Heart left ventricle (tissue), 16 donors: Measurements from ENCODE around the gene SEC11C. TPM values are rescaled to one million over a fixed set of nuclear protein-coding genes. Genes with fewer than 3 reads are reported as not detected.

Experiments
- ATAC-seq, 4 donors: fragments of 200-7000 bp; cut with Tn5 transposase; one replicate each; pipeline ENCODE4 v1.9.1; 2020 to 2022; ENCODE audit warnings: moderate library complexity in 4 of 4, mild to moderate bottlenecking in 3 of 4, moderate number of reproducible peaks in 1 of 4
- DNase-seq, 5 donors: peaks; one replicate each; pipeline ENCODE4 v3.0.0-alpha.2; 2020
- H3K27ac ChIP-seq, 12 donors: fragments of 200-600 bp; sonication (generic) in 4 of 12; one replicate each; pipeline versions ENCODE4 v1.5.0 to v1.8.0; 2016 to 2022; ENCODE audit warnings: mild to moderate bottlenecking in 2 of 12
- H3K27me3 ChIP-seq, 9 donors: fragments of 200-600 bp; sonication (generic) in 2 of 9; one replicate each; pipeline versions ENCODE4 v1.5.1 to v1.8.0; 2016 to 2022; ENCODE audit warnings: mild to moderate bottlenecking in 3 of 9
- H3K36me3 ChIP-seq, 9 donors: fragments of 200-600 bp; sonication (generic) in 2 of 9; one replicate each; pipeline versions ENCODE4 v1.5.0 to v1.8.0; 2018 to 2022; ENCODE audit warnings: mild to moderate bottlenecking in 2 of 9
- H3K4me1 ChIP-seq, 12 donors: fragments of 200-600 bp; sonication (generic) in 4 of 12; one replicate each; pipeline versions ENCODE4 v1.5.0 to v1.8.0; 2016 to 2022; ENCODE audit warnings: mild to moderate bottlenecking in 3 of 12
- H3K4me3 ChIP-seq, 12 donors: fragments of 200-600 bp; sonication (generic) in 4 of 12; one replicate each; pipeline versions ENCODE4 v1.5.0 to v1.8.0; 2017 to 2022; ENCODE audit warnings: mild to moderate bottlenecking in 9 of 12, moderate library complexity in 4 of 12
- H3K9me3 ChIP-seq, 12 donors: fragments of 200-600 bp; sonication (generic) in 4 of 12; one replicate each; pipeline versions ENCODE4 v1.5.0 to v1.8.0; 2016 to 2022; ENCODE audit warnings: mild to moderate bottlenecking in 1 of 12
- CTCF ChIP-seq, 12 donors: fragments of 200-600 bp; sonication (generic) in 4 of 12; IDR thresholded peaks; one replicate each; pipeline versions ENCODE4 v1.5.0 to v1.8.0; 2018 to 2022; ENCODE audit warnings: antibody characterized with exemption in 12 of 12, mild to moderate bottlenecking in 5 of 12
- POLR2A ChIP-seq, 2 donors: fragments of 450-650 bp; IDR thresholded peaks; one replicate each; pipeline ENCODE4 v1.6.1; 2017; ENCODE audit warnings: antibody characterized with exemption in 2 of 2, mild to moderate bottlenecking in 2 of 2, moderate library complexity in 2 of 2
- whole genome bisulfite sequencing, 4 donors: extraction: QIAGEN DNeasy Blood & Tissue Kit in 2 of 4; methylation state at CpG; one replicate each; pipeline versions ENCODE4 v1.1.5 to v1.1.7; 2013 to 2018; 5-methylcytosine and 5-hydroxymethylcytosine counted together
- intact Hi-C, 10 donors: fragments of 100-400 bp; cut with DNase I; formaldehyde crosslinking; loops; one replicate each; pipeline versions ENCODE4 v1.11.1 to v1.14.2; 2022
- polyA plus RNA-seq, 2 donors: library from polyadenylated mRNA; stranded (reverse); fragments of 200-250 nt; gene quantifications; one replicate each; pipeline ENCODE4 v1.2.3, GENCODE V29; 2013
- total RNA-seq, 9 donors: library from RNA; depleted of rRNA in 2 of 9; stranded (reverse); fragments of >200 nt in 2 of 9; fragmentation: NEBNext Ultra II Directional in 3 of 9; extraction: Animal tissue kit (Norgen Biotek cat#: 25700) in 3 of 9; gene quantifications; one replicate each; pipeline versions ENCODE4 v1.1.0 to v1.2.4, GENCODE V29; 2016 to 2023
- donor health status: ischemic (EF 13 %, LVEDD 7.1; RV severe dilation, severe dysfunction).
- donor health status: healthy with polysubstance abuse.
- donor health status: DM: no; HTN: yes; CAD: no.
- donor health status: DM: no; HTN: no; CAD: no.
- donor health status: ischemic (EF 25% LVEDD 6.9; RV normal size, moderate dysfunction).
- donor health status: ischemic (EF 25% LVEDD 5.7; RV mildly dilated, moderate dysfunction).
- donor health status: healthy.
- donor health status: DM: yes; HTN: yes; CAD: no.
- donor health status: ischemic (EF 35%, LVEDD 5.7; RV mildly dilated, moderate dysfunction).
- donor health status: nonischemic (EF 11% LVEDD 7.7; RV severe dilation, severe dysfunction).
- donor health status: DM: yes; HTN: yes; CAD: no.
- donor health status: PGD.
- donor health status: ischemic (EF 29% LVEDD 5.4; RV normal size, mild dysfunction).
- donor health status: nonischemic (EF 23%, LVEDD 6.1; RV moderate dilation, normal function).

SEC11C gene
- total and polyA plus RNA-seq, 11 donors, result 10.2 to 73.9 (median 18.1) TPM

- H3K9me3 ChIP-seq, result no peaks in the 10 kb centered on the region
- no peak overlapping the region for H3K4me3 ChIP-seq
- no peak overlapping the region for H3K27ac ChIP-seq
- no peaks in the 10 kb centered on the region for H3K36me3 ChIP-seq
- ATAC-seq (no peak), DNase-seq (no peak)
- intact Hi-C loops, result loop anchor here in 1 of 10 donors (10.0 kb wide), 1 partner anchor 90 kb away; no protein-coding TSS in a partner anchor
- 92 to 95% (median 94%) methylated on average over 5 of the region's 5 CpGs for WGBS, 4 donors
- TF ChIP-seq CTCF (IDR thresholded peaks at IDR 0.05) (no peak), POLR2A (IDR thresholded peaks at IDR 0.05) (no peak)
- peaks cover 0 to 4% (median 0%) of the 10 kb centered on the region in 9 donors for H3K27me3 ChIP-seq
- H3K4me1 ChIP-seq, result no peaks in the 10 kb centered on the region
Measured at GRCh38 chr18:59094569-59094968, 45.1 kb upstream of the SEC11C start.

- H3K27ac ChIP-seq, result no peak overlapping the region
- H3K27me3 ChIP-seq, result peaks cover 0 to 6% (median 0%) of the 10 kb centered on the region in 9 donors
- no peaks in the 10 kb centered on the region for H3K36me3 ChIP-seq
- ATAC-seq (no peak), DNase-seq (no peak)
- 84 to 88% (median 87%) methylated on average over 7 of the region's 7 CpGs for WGBS, 4 donors
- no peaks in the 10 kb centered on the region for H3K9me3 ChIP-seq
- intact Hi-C loops, result loop anchor here in 1 of 10 donors (10.0 kb wide), 1 partner anchor 89 kb away; no protein-coding TSS in a partner anchor
- no peak overlapping the region for H3K4me3 ChIP-seq
- no peaks in the 10 kb centered on the region for H3K4me1 ChIP-seq
- no peak for TF ChIP-seq CTCF (IDR thresholded peaks at IDR 0.05)
Measured at GRCh38 chr18:59096098-59096789, 43.4 kb upstream of the SEC11C start.

GRCh38 chr18:59101830-59102414 is 37.8 kb upstream of the SEC11C start:
- H3K4me3 ChIP-seq, result no peak overlapping the region
- peaks cover 0 to 26% (median 6%) of the 10 kb centered on the region in 9 donors for H3K27me3 ChIP-seq
- no peak overlapping the region for H3K27ac ChIP-seq
- ATAC-seq (no peak), DNase-seq (no peak)
- WGBS, 4 donors, result 32 to 46% (median 40%) methylated on average over 4 of the region's 4 CpGs
- no peaks in the 10 kb centered on the region for H3K4me1 ChIP-seq
- TF ChIP-seq CTCF (IDR thresholded peaks at IDR 0.05), result no peak
- TF ChIP-seq POLR2A (IDR thresholded peaks at IDR 0.05), result no peak
- intact Hi-C loops, result loop anchor here in 1 of 10 donors (10.0 kb wide), 1 partner anchor 93 kb away; no protein-coding TSS in a partner anchor
- H3K9me3 ChIP-seq, result no peaks in the 10 kb centered on the region
- H3K36me3 ChIP-seq, result no peaks in the 10 kb centered on the region

- 42 to 63% (median 51%) methylated on average over 6 of the region's 6 CpGs for WGBS, 4 donors
- Histone ChIP-seq H3K36me3 (no peaks in the 10 kb centered on the region), H3K4me1 (no peaks in the 10 kb centered on the region), H3K27me3 (peaks cover 0 to 69% (median 10%) of the 10 kb centered on the region in 9 donors), H3K9me3 (no peaks in the 10 kb centered on the region), H3K4me3 (no peak overlapping the region), H3K27ac (no peak overlapping the region)
- TF ChIP-seq CTCF (IDR thresholded peaks at IDR 0.05) (no peak), POLR2A (IDR thresholded peaks at IDR 0.05) (no peak)
- DNase-seq, result no peak
- ATAC-seq, result no peak
- intact Hi-C loops, result loop anchor here in 1 of 10 donors (10.0 kb wide), 1 partner anchor 85 kb away; no protein-coding TSS in a partner anchor
Measured at GRCh38 chr18:59109375-59109774, 30.3 kb upstream of the SEC11C start.
